Hepatocyte (in vitro differentiated cells): ENCODE results near the gene NOP14. TPM values are rescaled to one million over a fixed set of nuclear protein-coding genes. Genes with fewer than 3 reads are reported as not detected.
"Not testable (repeated sequence)": the region's sequence is repeated elsewhere in the genome, so short reads cannot be mapped to it uniquely, and the experiment has no call there.

Source experiments
- DNase-seq: peaks from one replicate; pipeline ENCODE4 v3.0.0-alpha.2; 2016; ENCODE audit warnings: low spot score
- H2AFZ ChIP-seq: fragments of 200-600 bp; sonication (generic); 2 replicates; pipeline ENCODE4 v1.6.0; 2016; ENCODE audit warnings: antibody characterized with exemption, mild to moderate bottlenecking
- H3K27ac ChIP-seq: fragments of 200-600 bp; sonication (generic); 2 replicates; pipeline ENCODE4 v1.5.1; 2016; ENCODE audit warnings: mild to moderate bottlenecking
- H3K27me3 ChIP-seq: fragments of 200-600 bp; sonication (generic); 2 replicates; pipeline ENCODE4 v1.6.1; 2016
- H3K36me3 ChIP-seq: fragments of 200-600 bp; sonication (generic); replicated peaks from 2 replicates; pipeline ENCODE4 v1.5.1; 2016; ENCODE audit warnings: low read depth; ENCODE audit not compliant: insufficient read depth
- H3K4me1 ChIP-seq: fragments of 200-600 bp; sonication (generic); 2 replicates; pipeline ENCODE4 v1.5.1; 2016; ENCODE audit warnings: mild to moderate bottlenecking, moderate library complexity; ENCODE audit not compliant: insufficient read depth
- H3K4me2 ChIP-seq: fragments of 200-600 bp; sonication (generic); 2 replicates; pipeline ENCODE4 v1.6.0; 2016
- H3K4me3 ChIP-seq: fragments of 200-600 bp; sonication (generic); 2 replicates; pipeline ENCODE4 v1.5.1; 2016; ENCODE audit warnings: mild to moderate bottlenecking
- H3K79me2 ChIP-seq: fragments of 200-600 bp; sonication (generic); 2 replicates; pipeline ENCODE4 v1.6.0; 2017; ENCODE audit warnings: mild to moderate bottlenecking
- H3K9me2 ChIP-seq: fragments of 200-600 bp; sonication (generic); replicated peaks from 2 replicates; pipeline ENCODE4 v1.6.0; 2017; ENCODE audit warnings: mild to moderate bottlenecking; ENCODE audit not compliant: insufficient read depth
- H3K9me3 ChIP-seq: fragments of 200-600 bp; sonication (generic); 2 replicates; pipeline ENCODE4 v1.5.1; 2016; ENCODE audit warnings: low read depth, mild to moderate bottlenecking
- H4K20me1 ChIP-seq: fragments of 200-600 bp; sonication (generic); 2 replicates; pipeline ENCODE4 v1.6.0; 2016; ENCODE audit warnings: mild to moderate bottlenecking; ENCODE audit not compliant: insufficient read depth, poor library complexity, severe bottlenecking
- CTCF ChIP-seq: fragments of 200-600 bp; sonication (generic); IDR thresholded peaks from 2 replicates; pipeline ENCODE4 v1.5.1; 2016; ENCODE audit warnings: antibody characterized with exemption, mild to moderate bottlenecking; ENCODE audit not compliant: poor library complexity
- EZH2 ChIP-seq: fragments of 200-600 bp; sonication (generic); IDR thresholded peaks from 2 replicates; pipeline ENCODE4 v1.6.1; 2016; ENCODE audit warnings: antibody characterized with exemption, mild to moderate bottlenecking, borderline replicate concordance
- EZH2phosphoT487 ChIP-seq: fragments of 200-600 bp; sonication (generic); IDR thresholded peaks from one replicate; pipeline ENCODE4 v1.6.1; 2018; ENCODE audit warnings: antibody characterized with exemption, mild to moderate bottlenecking, low read depth, moderate library complexity; ENCODE audit not compliant: unreplicated experiment, severe bottlenecking
- WGBS: methylation state at CpG from one replicate; pipeline ENCODE4 v1.1.6; 2016; ENCODE audit warnings: low lambda C conversion rate; ENCODE audit errors: missing lambda C conversion rate; 5-methylcytosine and 5-hydroxymethylcytosine counted together
- polyA plus RNA-seq: library from polyadenylated mRNA; unstranded; fragments of >200 nt; fragmentation: Nextera tagmentation; extraction: Ambion mirVana; gene quantifications from 2 replicates; pipeline ENCODE4 v1.2.1, GENCODE V29; 2016
- total RNA-seq: library from RNA; depleted of rRNA; stranded (reverse); fragments of >200 nt; gene quantifications from 2 replicates; pipeline ENCODE4 v1.2.3, GENCODE V29; 2014

The NOP14 gene
- total and polyA plus RNA-seq, 2 experiments from 2014 or later: 18.8 to 22.7 TPM

DNA sequence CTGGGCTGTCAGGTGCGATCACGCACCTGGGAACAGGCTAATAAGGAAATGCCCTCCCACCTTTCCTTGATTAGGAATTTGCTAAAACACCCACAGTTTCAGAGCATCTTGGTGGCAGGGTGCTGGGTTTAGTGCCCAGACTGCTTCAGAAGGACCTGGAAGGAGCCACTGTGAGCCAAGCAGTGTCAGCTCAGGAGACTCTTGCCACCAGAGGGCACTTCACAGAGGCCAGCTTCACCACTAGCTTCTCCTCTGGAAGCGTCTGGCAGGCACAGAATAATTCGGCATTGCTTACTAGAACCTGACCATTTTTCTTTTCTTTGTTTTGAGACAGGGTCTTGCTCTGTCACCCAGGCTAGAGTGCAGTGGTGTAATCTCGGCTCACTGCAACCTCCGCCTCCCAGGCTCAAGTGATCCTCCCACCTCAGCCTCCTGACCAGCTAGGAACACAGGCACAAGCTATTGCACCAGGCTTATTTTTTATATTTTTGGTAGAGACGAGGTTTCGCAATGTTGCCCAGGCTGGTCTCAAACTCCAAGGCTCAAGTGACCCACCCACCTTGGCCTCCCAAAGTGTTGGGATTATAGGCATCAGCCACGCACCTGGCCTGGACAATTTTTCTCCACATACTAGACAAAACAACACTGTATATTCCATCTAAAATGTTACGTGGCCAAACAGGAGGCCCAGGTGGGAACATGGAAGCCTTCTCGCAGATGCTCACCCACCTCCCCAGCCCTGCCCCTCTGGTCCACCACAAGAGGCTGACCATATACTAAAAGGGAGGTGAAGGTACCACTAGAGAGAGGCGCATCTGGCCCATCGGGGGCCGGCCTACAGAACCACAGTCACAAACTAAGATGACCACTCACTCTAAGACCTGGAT lies 14.1 kb downstream of the NOP14 start:
- H3K27me3 ChIP-seq: no peaks in the 10 kb centered on the region
- H3K4me1 ChIP-seq: no peaks in the 10 kb centered on the region
- no peak overlapping the region for H3K4me2 ChIP-seq
- H4K20me1 ChIP-seq: no peaks in the 10 kb centered on the region
- no peaks in the 10 kb centered on the region for H3K9me3 ChIP-seq
- no peak overlapping the region for H3K4me3 ChIP-seq
- TF ChIP-seq CTCF (peak; percentile 52), EZH2phosphoT487 (no peak)
- H2AFZ ChIP-seq: no peak overlapping the region
- H3K27ac ChIP-seq: no peak overlapping the region
- H3K79me2 ChIP-seq: peaks cover 4% of the 10 kb centered on the region
- H3K9me2 ChIP-seq: no peaks in the 10 kb centered on the region
- no peaks in the 10 kb centered on the region for H3K36me3 ChIP-seq
- 97% methylated on average over 14 of the region's 14 CpGs for whole genome bisulfite sequencing
- DNase-seq: peak; percentile 57

GRCh38 chr4:2947926-2948325 lies 15.3 kb downstream of the NOP14 start:
- Histone ChIP-seq H3K27ac (no peak overlapping the region), H3K36me3 (no peaks in the 10 kb centered on the region), H3K4me2 (no peak overlapping the region), H3K27me3 (no peaks in the 10 kb centered on the region), H3K4me3 (no peak overlapping the region), H3K79me2 (peaks cover 4% of the 10 kb centered on the region), H3K4me1 (no peaks in the 10 kb centered on the region), H3K9me2 (no peaks in the 10 kb centered on the region), H3K9me3 (no peaks in the 10 kb centered on the region), H2AFZ (no peak overlapping the region), H4K20me1 (no peaks in the 10 kb centered on the region)
- no peak for DNase-seq
- no peak for TF ChIP-seq EZH2
- no peak for TF ChIP-seq EZH2phosphoT487
- no peak for TF ChIP-seq CTCF
- 91% methylated on average over 11 of the region's 11 CpGs for WGBS

- Histone ChIP-seq H4K20me1 (no peaks in the 10 kb centered on the region), H2AFZ (no peak overlapping the region), H3K79me2 (peaks cover 4% of the 10 kb centered on the region), H3K9me3 (no peaks in the 10 kb centered on the region), H3K9me2 (no peaks in the 10 kb centered on the region), H3K27me3 (no peaks in the 10 kb centered on the region), H3K4me3 (no peak overlapping the region), H3K4me1 (no peaks in the 10 kb centered on the region), H3K36me3 (no peaks in the 10 kb centered on the region), H3K27ac (no peak overlapping the region), H3K4me2 (no peak overlapping the region)
- no peak for DNase-seq
- 94% methylated on average over 19 of the region's 19 CpGs for WGBS
- no peak for TF ChIP-seq CTCF
- TF ChIP-seq EZH2: no peak
- TF ChIP-seq EZH2phosphoT487: no peak
Observed at GRCh38 chr4:2946812-2947600, 16.2 kb downstream of the NOP14 start.

- not testable (repeated sequence) for DNase-seq, H3K27ac ChIP-seq, H3K79me2 ChIP-seq, H3K9me3 ChIP-seq, H2AFZ ChIP-seq, H3K27me3 ChIP-seq, H3K4me2 ChIP-seq, H4K20me1 ChIP-seq, H3K9me2 ChIP-seq, H3K36me3 ChIP-seq, H3K4me1 ChIP-seq, H3K4me3 ChIP-seq
- WGBS: 89% methylated on average over 24 of the region's 30 CpGs
Observed at GRCh38 chr4:2945619-2946604, 17.3 kb downstream of the NOP14 start.
